RWPE2 (cell line): ENCODE results near the gene MAP2K7.

Experiments used
- ATAC-seq: fragments of 200-7000 bp; cut with Tn5 transposase; 3 replicates; pipeline ENCODE4 v1.9.1; 2021; ENCODE audit warnings: low read depth
- DNase-seq: peaks from one replicate; pipeline ENCODE4 v3.0.0-alpha.2; 2020; ENCODE audit warnings: low spot score
- H3K27ac ChIP-seq: fragments of 450-650 bp; 2 replicates; pipeline ENCODE4 v1.5.1; 2017; ENCODE audit warnings: mild to moderate bottlenecking; ENCODE audit not compliant: poor library complexity, severe bottlenecking
- H3K27me3 ChIP-seq: fragments of 250-450 bp; sonication (Bioruptor Pico); 2 replicates; pipeline ENCODE4 v1.5.1; 2021; ENCODE audit warnings: mild to moderate bottlenecking, moderate library complexity; ENCODE audit not compliant: insufficient read depth, poor library complexity, severe bottlenecking
- H3K36me3 ChIP-seq: fragments of 250-450 bp; sonication (Bioruptor Pico); 2 replicates; pipeline ENCODE4 v1.5.1; 2020; ENCODE audit warnings: low read depth, mild to moderate bottlenecking, moderate library complexity
- H3K4me1 ChIP-seq: fragments of 250-450 bp; sonication (Bioruptor Pico); 2 replicates; pipeline ENCODE4 v1.5.1; 2021; ENCODE audit warnings: mild to moderate bottlenecking, moderate library complexity; ENCODE audit not compliant: insufficient read depth, poor library complexity, severe bottlenecking
- H3K4me3 ChIP-seq: fragments of 250-450 bp; sonication (Bioruptor Pico); 2 replicates; pipeline ENCODE4 v1.5.1; 2021; ENCODE audit warnings: mild to moderate bottlenecking, moderate library complexity; ENCODE audit not compliant: severe bottlenecking
- H3K9me3 ChIP-seq: fragments of 250-450 bp; sonication (Bioruptor Pico); 2 replicates; pipeline ENCODE4 v1.5.1; 2021; ENCODE audit warnings: mild to moderate bottlenecking, moderate library complexity; ENCODE audit not compliant: severe bottlenecking
- TF ChIP-seq, protein P1 (sequence below): fragments of 450-650 bp; IDR thresholded peaks from one replicate; pipeline ENCODE4 v1.5.1; 2017; ENCODE audit warnings: mild to moderate bottlenecking, moderate library complexity; ENCODE audit not compliant: poor library complexity, severe bottlenecking

The MAP2K7 gene

DNA sequence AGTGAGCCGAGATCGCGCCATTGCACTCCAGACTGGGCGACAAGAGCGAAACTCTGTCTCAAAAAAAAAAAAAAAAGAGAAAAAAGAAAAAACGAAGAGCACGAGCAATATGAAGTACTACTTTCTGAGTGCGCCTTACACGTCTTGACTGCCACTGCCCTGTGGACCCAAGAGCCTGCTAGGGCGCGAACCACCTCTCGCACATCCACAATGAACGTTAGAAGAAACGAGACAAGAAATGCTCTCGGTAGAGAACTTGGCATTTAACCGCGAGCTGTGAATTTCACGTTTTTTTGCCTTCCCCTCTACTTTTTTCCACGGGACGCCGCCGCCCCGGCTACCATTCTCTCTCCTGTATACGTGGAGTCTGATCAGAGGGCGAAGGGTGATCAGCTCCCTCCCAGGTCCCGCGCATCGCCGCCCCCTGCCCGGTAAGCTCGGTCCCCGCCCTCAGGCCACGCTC is 39.3 kb downstream of the MAP2K7 start:
- TF ChIP-seq, protein P1, sequence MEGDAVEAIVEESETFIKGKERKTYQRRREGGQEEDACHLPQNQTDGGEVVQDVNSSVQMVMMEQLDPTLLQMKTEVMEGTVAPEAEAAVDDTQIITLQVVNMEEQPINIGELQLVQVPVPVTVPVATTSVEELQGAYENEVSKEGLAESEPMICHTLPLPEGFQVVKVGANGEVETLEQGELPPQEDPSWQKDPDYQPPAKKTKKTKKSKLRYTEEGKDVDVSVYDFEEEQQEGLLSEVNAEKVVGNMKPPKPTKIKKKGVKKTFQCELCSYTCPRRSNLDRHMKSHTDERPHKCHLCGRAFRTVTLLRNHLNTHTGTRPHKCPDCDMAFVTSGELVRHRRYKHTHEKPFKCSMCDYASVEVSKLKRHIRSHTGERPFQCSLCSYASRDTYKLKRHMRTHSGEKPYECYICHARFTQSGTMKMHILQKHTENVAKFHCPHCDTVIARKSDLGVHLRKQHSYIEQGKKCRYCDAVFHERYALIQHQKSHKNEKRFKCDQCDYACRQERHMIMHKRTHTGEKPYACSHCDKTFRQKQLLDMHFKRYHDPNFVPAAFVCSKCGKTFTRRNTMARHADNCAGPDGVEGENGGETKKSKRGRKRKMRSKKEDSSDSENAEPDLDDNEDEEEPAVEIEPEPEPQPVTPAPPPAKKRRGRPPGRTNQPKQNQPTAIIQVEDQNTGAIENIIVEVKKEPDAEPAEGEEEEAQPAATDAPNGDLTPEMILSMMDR, result no peak

GRCh38 chr19:7943444-7944176 is 39.9 kb downstream of the MAP2K7 start, which contains the start of gene TIMM44:
TIMM44 (minus strand) TSS chr19:7943666; CDS start chr19:7943651, 15 bp downstream.
- Histone ChIP-seq H3K27ac (peak within 1 kb of the TSS; percentile 46), H3K36me3 (peaks cover 26% of the 10 kb centered on the region), H3K4me3 (peak within 1 kb of the TSS; percentile 81), H3K9me3 (no peaks in the 10 kb centered on the region), H3K27me3 (no peaks in the 10 kb centered on the region), H3K4me1 (no peaks in the 10 kb centered on the region)
- TF ChIP-seq, protein P1, result no peak
- ATAC-seq, result peak; percentile 99
- DNase-seq, result peak; percentile 99

More for the DNA sequence above, 39.3 kb downstream of the MAP2K7 start:
- no peaks in the 10 kb centered on the region for H3K9me3 ChIP-seq
- no peaks in the 10 kb centered on the region for H3K27me3 ChIP-seq
- H3K4me1 ChIP-seq, result no peaks in the 10 kb centered on the region
- peak; percentile 4; the same call in 2 of the 3 replicates for ATAC-seq
- peak overlapping the region; percentile 81 for H3K4me3 ChIP-seq
- H3K36me3 ChIP-seq, result peaks cover 32% of the 10 kb centered on the region
- DNase-seq, result no peak
- H3K27ac ChIP-seq, result peak overlapping the region; percentile 46

- no peak for DNase-seq
- H3K36me3 ChIP-seq, result peaks cover 20% of the 10 kb centered on the region
- TF ChIP-seq, protein P1, result peak; percentile 88
- no peaks in the 10 kb centered on the region for H3K9me3 ChIP-seq
- H3K27me3 ChIP-seq, result no peaks in the 10 kb centered on the region
- H3K27ac ChIP-seq, result peak overlapping the region; percentile 46
- H3K4me3 ChIP-seq, result peak overlapping the region; percentile 81
- no peaks in the 10 kb centered on the region for H3K4me1 ChIP-seq
- ATAC-seq, result peak; percentile 32
Observed at GRCh38 chr19:7944177-7944761, 40.6 kb downstream of the MAP2K7 start.

DNA sequence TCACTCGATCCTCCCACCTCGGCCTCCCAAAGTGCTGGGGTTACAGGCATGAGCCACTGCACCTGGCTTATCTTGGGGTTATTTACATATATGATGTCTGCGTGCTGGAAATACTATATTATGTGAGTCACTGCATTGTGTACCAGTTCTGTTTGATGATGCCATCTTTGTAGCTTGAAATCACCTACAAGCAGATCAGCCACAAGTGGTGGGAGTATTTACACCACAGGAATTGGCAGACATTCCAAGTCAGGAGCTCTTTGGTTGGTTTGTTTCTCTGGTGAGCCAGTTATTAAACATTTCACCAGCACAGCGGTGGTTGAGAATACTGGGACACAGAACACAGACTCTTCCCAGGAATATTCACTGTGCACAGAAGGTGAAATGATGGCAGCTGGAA is 44.3 kb downstream of the MAP2K7 start:
- ATAC-seq (no peak), DNase-seq (no peak)
- Histone ChIP-seq H3K27ac (no peak overlapping the region), H3K36me3 (no peaks in the 10 kb centered on the region), H3K9me3 (no peaks in the 10 kb centered on the region), H3K4me3 (no peak overlapping the region), H3K4me1 (peaks cover 3% of the 10 kb centered on the region), H3K27me3 (no peaks in the 10 kb centered on the region)
- TF ChIP-seq, protein P1, result no peak
